Osteoblast (primary cell): ENCODE data around the gene C17orf50. TPM values are rescaled to one million over a fixed set of nuclear protein-coding genes. Genes with fewer than 3 reads are reported as not detected.
A peak's percentile ranks its signal among the peaks of the same experiment; 100 is the strongest.

Experiments
- DNase-seq: peaks from one replicate; pipeline ENCODE4 v3.0.0; 2011; ENCODE audit warnings: low spot score, mixed read lengths; ENCODE audit not compliant: insufficient read length; ENCODE audit errors: missing footprints
- H2AFZ ChIP-seq: 2 replicates; pipeline ENCODE4 v1.6.0; 2011; ENCODE audit warnings: mild to moderate bottlenecking, low read length
- H3K27ac ChIP-seq: 2 replicates; pipeline ENCODE4 v1.5.1; 2011; ENCODE audit warnings: mild to moderate bottlenecking, low read depth, low read length, moderate library complexity
- H3K27me3 ChIP-seq: 2 replicates; pipeline ENCODE4 v1.6.0; 2012; ENCODE audit warnings: mild to moderate bottlenecking, control low read depth, inconsistent platforms, low read length, moderate library complexity; ENCODE audit not compliant: insufficient read depth
- H3K36me3 ChIP-seq: 2 replicates; pipeline ENCODE4 v1.5.1; 2011; ENCODE audit warnings: mild to moderate bottlenecking, low read length, control low read depth, moderate library complexity; ENCODE audit not compliant: insufficient read depth
- H3K4me1 ChIP-seq: 2 replicates; pipeline ENCODE4 v1.5.1; 2011; ENCODE audit warnings: mild to moderate bottlenecking, low read length, control low read depth, moderate library complexity; ENCODE audit not compliant: insufficient read depth
- H3K4me2 ChIP-seq: 2 replicates; pipeline ENCODE4 v1.6.0; 2011; ENCODE audit warnings: mild to moderate bottlenecking, low read length; ENCODE audit not compliant: insufficient read depth
- H3K4me3 ChIP-seq: fragments of 200-600 bp; sonication (generic); 3 replicates; pipeline ENCODE4 v1.5.1; 2012; ENCODE audit warnings: mild to moderate bottlenecking, low read length, inconsistent platforms; ENCODE audit not compliant: insufficient read depth
- H3K79me2 ChIP-seq: 2 replicates; pipeline ENCODE4 v1.6.0; 2012; ENCODE audit warnings: mild to moderate bottlenecking, low read length, control low read depth, inconsistent platforms; ENCODE audit not compliant: insufficient read depth
- H3K9me3 ChIP-seq: 2 replicates; pipeline ENCODE4 v1.5.1; 2011; ENCODE audit warnings: low read depth, low read length, control low read depth
- H4K20me1 ChIP-seq: 2 replicates; pipeline ENCODE4 v1.6.0; 2012; ENCODE audit warnings: mild to moderate bottlenecking, low read length, control low read depth; ENCODE audit not compliant: insufficient read depth
- CTCF ChIP-seq: IDR thresholded peaks from 2 replicates; pipeline ENCODE4 v1.5.1; 2011; ENCODE audit warnings: mild to moderate bottlenecking, low read depth, low read length, moderate library complexity; ENCODE audit errors: extremely low read depth
- total RNA-seq: library from RNA; depleted of rRNA; stranded (reverse); fragments of >200 nt; gene quantifications from 2 replicates; pipeline ENCODE4 v1.2.3, GENCODE V29; 2012

C17orf50 gene
- total RNA-seq = not detected in 2 replicates

GRCh38 chr17:35760587-35760986 lies at the start of gene C17orf50:
C17orf50 (plus strand) TSS chr17:35760887; CDS start chr17:35760942, 55 bp downstream.
- H4K20me1 ChIP-seq = no peaks in the 10 kb centered on the region
- H3K4me2 ChIP-seq = no peak within 1 kb of the TSS
- H3K27me3 ChIP-seq = peaks cover 11% of the 10 kb centered on the region
- no peak for TF ChIP-seq CTCF
- H2AFZ ChIP-seq = no peak within 1 kb of the TSS
- no peak for DNase-seq
- H3K4me1 ChIP-seq = peaks cover 5% of the 10 kb centered on the region
- H3K4me3 ChIP-seq = no peak within 1 kb of the TSS
- no peak within 1 kb of the TSS for H3K27ac ChIP-seq
- no peaks in the 10 kb centered on the region for H3K79me2 ChIP-seq
- no peaks in the 10 kb centered on the region for H3K9me3 ChIP-seq
- H3K36me3 ChIP-seq = no peaks in the 10 kb centered on the region

DNA sequence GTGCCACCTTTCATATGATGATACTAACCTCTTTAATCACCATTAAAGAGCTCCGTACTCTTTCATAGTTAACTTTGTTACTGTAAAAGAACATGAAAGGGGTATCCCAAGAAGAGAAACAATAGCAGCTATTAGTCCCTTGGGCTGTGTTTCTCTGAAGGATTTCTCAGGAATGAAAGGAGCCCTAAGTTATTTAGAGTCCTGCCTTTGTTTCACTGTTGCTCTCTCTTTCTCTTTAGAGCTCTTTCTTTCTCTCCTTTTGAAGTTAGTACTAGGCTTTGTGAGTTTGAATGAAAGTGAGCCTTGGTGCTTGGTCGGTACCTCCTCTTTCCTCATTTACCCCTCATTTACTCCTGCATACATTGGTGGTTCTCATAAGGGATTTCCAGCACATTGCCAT lies 49.7 kb upstream of the C17orf50 start:
- Histone ChIP-seq H3K36me3 (peaks cover 28% of the 10 kb centered on the region), H2AFZ (no peak overlapping the region), H3K4me3 (no peak overlapping the region), H4K20me1 (peaks cover 16% of the 10 kb centered on the region), H3K4me2 (no peak overlapping the region), H3K27me3 (no peaks in the 10 kb centered on the region), H3K4me1 (peaks cover 16% of the 10 kb centered on the region), H3K27ac (no peak overlapping the region), H3K9me3 (no peaks in the 10 kb centered on the region), H3K79me2 (no peaks in the 10 kb centered on the region)
- TF ChIP-seq CTCF = no peak
- no peak for DNase-seq

DNA sequence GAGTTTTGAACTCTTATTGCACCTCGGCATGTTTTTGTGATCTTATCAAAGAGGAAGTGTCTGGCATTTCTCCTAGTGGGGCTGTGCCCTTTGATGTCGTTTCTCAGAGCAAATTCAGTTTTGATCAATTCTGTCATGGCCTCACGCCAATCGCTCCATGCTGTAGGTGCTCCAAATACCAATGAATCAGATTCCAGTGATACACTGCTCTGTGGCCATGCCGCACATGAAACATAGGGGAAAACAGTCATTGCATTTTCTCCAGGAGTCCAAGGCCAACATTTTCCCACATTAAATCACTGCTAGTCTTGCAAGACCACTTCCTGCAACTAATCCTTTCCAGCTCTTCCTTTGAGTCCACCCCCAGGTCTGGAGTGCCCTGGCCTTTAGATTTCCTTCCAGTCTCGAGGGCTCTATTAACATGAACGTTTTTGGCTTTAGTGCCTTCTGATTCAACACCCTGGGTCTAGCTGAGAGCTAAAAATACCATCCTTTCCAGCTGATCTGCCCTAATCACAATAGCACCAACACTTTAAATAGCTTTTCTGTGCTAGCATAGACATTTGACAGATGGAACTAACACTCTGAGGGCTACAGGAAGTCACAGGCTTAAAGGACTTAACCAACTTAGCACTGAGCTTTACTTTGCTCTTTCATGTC lies 47.5 kb upstream of the C17orf50 start:
- Histone ChIP-seq H2AFZ (no peak overlapping the region), H4K20me1 (peaks cover 9% of the 10 kb centered on the region), H3K4me3 (no peak overlapping the region), H3K9me3 (no peaks in the 10 kb centered on the region), H3K27me3 (no peaks in the 10 kb centered on the region), H3K79me2 (no peaks in the 10 kb centered on the region), H3K4me2 (peak overlapping the region; percentile 51), H3K4me1 (peaks cover 23% of the 10 kb centered on the region), H3K27ac (peak overlapping the region; percentile 76), H3K36me3 (peaks cover 43% of the 10 kb centered on the region)
- TF ChIP-seq CTCF = no peak
- DNase-seq = peak; percentile 91

- Histone ChIP-seq H3K4me1 (peaks cover 23% of the 10 kb centered on the region), H3K27ac (peak overlapping the region; percentile 2), H3K27me3 (no peaks in the 10 kb centered on the region), H3K36me3 (peaks cover 35% of the 10 kb centered on the region), H3K79me2 (no peaks in the 10 kb centered on the region), H3K4me2 (no peak overlapping the region), H3K9me3 (no peaks in the 10 kb centered on the region), H3K4me3 (no peak overlapping the region), H4K20me1 (peaks cover 9% of the 10 kb centered on the region), H2AFZ (no peak overlapping the region)
- TF ChIP-seq CTCF = no peak
- DNase-seq = no peak
Measured at GRCh38 chr17:35714988-35715387, 45.7 kb upstream of the C17orf50 start.
